Measurements from ENCODE around the gene CELSR2. TPM values are rescaled to one million over a fixed set of nuclear protein-coding genes. Genes with fewer than 3 reads are reported as not detected.
"Not testable (repeated sequence)": the region's sequence is repeated elsewhere in the genome, so short reads cannot be mapped to it uniquely, and the experiment has no call there.

Gene CELSR2
- polyA plus RNA-seq, 4 donors = 5.8 to 39.7 (median 30.7) TPM

GRCh38 chr1:109299558-109300343 is 50.4 kb downstream of the CELSR2 start:
- no peak for DNase-seq (ENCODE audit: low read depth in 4 of 4, low spot score in 3 of 4)

GRCh38 chr1:109300650-109301151 is 51.4 kb downstream of the CELSR2 start:
- no peak for DNase-seq (ENCODE audit: low read depth in 4 of 4, low spot score in 3 of 4)

- no peak for DNase-seq (ENCODE audit: low read depth in 4 of 4, low spot score in 3 of 4)
Measured at GRCh38 chr1:109301874-109302273, 52.5 kb downstream of the CELSR2 start.

GRCh38 chr1:109304226-109304920 is 55.0 kb downstream of the CELSR2 start:
- DNase-seq (ENCODE audit: low read depth in 4 of 4, low spot score in 3 of 4) = no peak

GRCh38 chr1:109305991-109306390 is 56.7 kb downstream of the CELSR2 start:
- DNase-seq (ENCODE audit: low read depth in 4 of 4, low spot score in 3 of 4) = not testable (repeated sequence)

- no peak for DNase-seq (ENCODE audit: low read depth in 4 of 4, low spot score in 3 of 4)
Measured at GRCh38 chr1:109306832-109307273, 57.5 kb downstream of the CELSR2 start, which contains the start of gene MYBPHL. Gene MYBPHL (minus strand): TSS chr1:109307011. CDS start chr1:109306991, 20 bp downstream.

GRCh38 chr1:109307274-109308021 is 58.1 kb downstream of the CELSR2 start:
- DNase-seq (ENCODE audit: low read depth in 4 of 4, low spot score in 3 of 4) = no peak

GRCh38 chr1:109309347-109309746 is 60.0 kb downstream of the CELSR2 start:
- no peak for DNase-seq (ENCODE audit: low read depth in 4 of 4, low spot score in 3 of 4)

- DNase-seq (ENCODE audit: low read depth in 4 of 4, low spot score in 3 of 4) = no peak
Measured at GRCh38 chr1:109312246-109312645, 62.9 kb downstream of the CELSR2 start.

GRCh38 chr1:109312978-109313775 is 63.8 kb downstream of the CELSR2 start:
- DNase-seq (ENCODE audit: low read depth in 4 of 4, low spot score in 3 of 4) = no peak

- DNase-seq (ENCODE audit: low read depth in 4 of 4, low spot score in 3 of 4) = no peak
Measured at GRCh38 chr1:109314795-109315194, 65.5 kb downstream of the CELSR2 start.

GRCh38 chr1:109315288-109315687 is 65.9 kb downstream of the CELSR2 start:
- DNase-seq (ENCODE audit: low read depth in 4 of 4, low spot score in 3 of 4) = no peak

- no peak for DNase-seq (ENCODE audit: low read depth in 4 of 4, low spot score in 3 of 4)
Measured at GRCh38 chr1:109316506-109316905, 67.2 kb downstream of the CELSR2 start.

- DNase-seq (ENCODE audit: low read depth in 4 of 4, low spot score in 3 of 4) = no peak
Measured at GRCh38 chr1:109319114-109319513, 69.8 kb downstream of the CELSR2 start.

- DNase-seq (ENCODE audit: low read depth in 4 of 4, low spot score in 3 of 4) = no peak
Measured at GRCh38 chr1:109322974-109323373, 73.6 kb downstream of the CELSR2 start.

Other genes with a start within 250 kb of the CELSR2 start
- gene WDR47, start 207.4 kb upstream of the CELSR2 start, polyA plus RNA-seq (ENCODE audit: insufficient read length in 4 of 4) = 10 to 100 TPM; 13.5 to 15.2 (median 14.0) TPM
- 10 to 100 TPM; 45.9 to 50.7 (median 48.6) TPM for gene TAF13, start 173.5 kb upstream of the CELSR2 start, polyA plus RNA-seq (ENCODE audit: insufficient read length in 4 of 4)
- gene TMEM167B, start 158.8 kb upstream of the CELSR2 start, polyA plus RNA-seq (ENCODE audit: insufficient read length in 4 of 4) = 10 to 100 TPM; 34.9 to 47.2 (median 43.2) TPM
- 1 to 10 TPM in 3 of 4 donors, under 1 TPM in 1; 0.74 to 1.7 (median 1.6) TPM for gene ELAPOR1, start 135.4 kb upstream of the CELSR2 start, polyA plus RNA-seq (ENCODE audit: insufficient read length in 4 of 4)
- 100 to 1,000 TPM; 107 to 149 (median 132) TPM for gene SARS1, start 35.6 kb upstream of the CELSR2 start, polyA plus RNA-seq (ENCODE audit: insufficient read length in 4 of 4)
- 10 to 100 TPM; 22.3 to 25.5 (median 24.4) TPM for gene PSRC1, start 33.6 kb downstream of the CELSR2 start, polyA plus RNA-seq (ENCODE audit: insufficient read length in 4 of 4)
- gene MYBPHL, start 57.5 kb downstream of the CELSR2 start, polyA plus RNA-seq (ENCODE audit: insufficient read length in 4 of 4) = under 1 TPM in 2 of 4 donors, not detected in 2; 0.23 to 0.32 TPM
- gene SORT1, start 148.4 kb downstream of the CELSR2 start, polyA plus RNA-seq (ENCODE audit: insufficient read length in 4 of 4) = 10 to 100 TPM; 25.7 to 63.4 (median 58.9) TPM
- gene PSMA5, start 176.9 kb downstream of the CELSR2 start, polyA plus RNA-seq (ENCODE audit: insufficient read length in 4 of 4) = 100 to 1,000 TPM in 2 of 4 donors, 10 to 100 TPM in 2; 70.2 to 119 (median 98.0) TPM
- 10 to 100 TPM in 3 of 4 donors, 1 to 10 TPM in 1; 5.3 to 16.4 (median 11.7) TPM for gene SYPL2, start 217.0 kb downstream of the CELSR2 start, polyA plus RNA-seq (ENCODE audit: insufficient read length in 4 of 4)
- 10 to 100 TPM in 2 of 4 donors, 1 to 10 TPM in 2; 7.3 to 17.6 (median 12.7) TPM for gene ATXN7L2, start 234.4 kb downstream of the CELSR2 start, polyA plus RNA-seq (ENCODE audit: insufficient read length in 4 of 4)
- 1 to 10 TPM; 6.1 to 9.7 (median 8.2) TPM for gene CYB561D1, start 244.6 kb downstream of the CELSR2 start, polyA plus RNA-seq (ENCODE audit: insufficient read length in 4 of 4)